Mucosa of descending colon (tissue), 3 donors: ENCODE results near the gene IL12A. TPM values are rescaled to one million over a fixed set of nuclear protein-coding genes. Genes with fewer than 3 reads are reported as not detected.

Source experiments
- ATAC-seq: fragments of 200-7000 bp; cut with Tn5 transposase; one replicate; pipeline ENCODE4 v1.9.1; 2020; ENCODE audit warnings: mild to moderate bottlenecking, moderate library complexity
- DNase-seq, 3 donors: peaks; one replicate each; pipeline ENCODE4 v3.0.0-alpha.2; 2020
- H3K36me3 ChIP-seq: fragments of 200-600 bp; one replicate; pipeline ENCODE4 v1.8.0; 2021; ENCODE audit warnings: low read depth, mild to moderate bottlenecking
- H3K4me1 ChIP-seq: fragments of 200-600 bp; one replicate; pipeline ENCODE4 v1.8.0; 2021; ENCODE audit warnings: low read depth, mild to moderate bottlenecking
- H3K4me3 ChIP-seq: fragments of 200-600 bp; one replicate; pipeline ENCODE4 v1.8.0; 2021; ENCODE audit warnings: mild to moderate bottlenecking
- H3K9me3 ChIP-seq: fragments of 200-600 bp; one replicate; pipeline ENCODE4 v1.8.0; 2021; ENCODE audit warnings: mild to moderate bottlenecking
- CTCF ChIP-seq: fragments of 200-600 bp; IDR thresholded peaks from one replicate; pipeline ENCODE4 v1.8.0; 2022; ENCODE audit warnings: antibody characterized with exemption, mild to moderate bottlenecking
- intact Hi-C, 2 donors: fragments of 100-400 bp; cut with DNase I in 1 of 2; cut with micrococcal nuclease in 1 of 2; formaldehyde crosslinking; loops; one replicate each; pipeline versions ENCODE4 v1.11.0 to v1.11.1; 2022; cut with DNase I, micrococcal nuclease
- total RNA-seq, 3 donors: library from RNA; stranded (reverse); fragmentation: NEBNext Ultra II Directional in 2 of 3; extraction: Animal tissue kit (Norgen Biotek cat#: 25700) in 2 of 3; gene quantifications; one replicate each; pipeline versions ENCODE4 v1.2.1 to v1.2.4, GENCODE V29; 2021 to 2023
- donor health status: DM: no; HTN: no; CAD: no; lungs with moderate emphysema.
- donor health status: DM: no; HTN: no; CAD: no.
- donor health status: DM: no; HTN: yes; CAD: no.

IL12A gene
- total RNA-seq, 3 donors from 2014 or later: 0.23 to 2.3 (median 0.27) TPM

GRCh38 chr3:159964166-159964973 is 24.3 kb upstream of the IL12A start:
- intact Hi-C loops: no loop called here
- no peaks in the 10 kb centered on the region for H3K36me3 ChIP-seq
- ATAC-seq (no peak), DNase-seq (no peak)
- H3K9me3 ChIP-seq: no peaks in the 10 kb centered on the region
- H3K4me3 ChIP-seq: no peak overlapping the region
- H3K4me1 ChIP-seq: no peaks in the 10 kb centered on the region
- no peak for TF ChIP-seq CTCF

GRCh38 chr3:159971311-159971710 is 17.3 kb upstream of the IL12A start:
- no peak for TF ChIP-seq CTCF
- intact Hi-C loops: no loop called here
- H3K36me3 ChIP-seq: no peaks in the 10 kb centered on the region
- H3K4me1 ChIP-seq: no peaks in the 10 kb centered on the region
- H3K4me3 ChIP-seq: no peak overlapping the region
- DNase-seq (no peak), ATAC-seq (no peak)
- no peaks in the 10 kb centered on the region for H3K9me3 ChIP-seq

GRCh38 chr3:159977295-159977694 is 11.3 kb upstream of the IL12A start:
- Histone ChIP-seq H3K9me3 (no peaks in the 10 kb centered on the region), H3K4me3 (no peak overlapping the region), H3K36me3 (no peaks in the 10 kb centered on the region), H3K4me1 (peaks cover 15% of the 10 kb centered on the region)
- peak in 1 of 3 donors; percentile 28 for DNase-seq
- intact Hi-C loops: no loop called here
- no peak for TF ChIP-seq CTCF
- ATAC-seq: peak; percentile 90

GRCh38 chr3:159978353-159978752 is 10.3 kb upstream of the IL12A start:
- peaks cover 15% of the 10 kb centered on the region for H3K4me1 ChIP-seq
- H3K36me3 ChIP-seq: no peaks in the 10 kb centered on the region
- peak; percentile 94 for ATAC-seq
- no peaks in the 10 kb centered on the region for H3K9me3 ChIP-seq
- no peak overlapping the region for H3K4me3 ChIP-seq
- peak in 1 of 3 donors; percentile 48 for DNase-seq
- intact Hi-C loops: no loop called here
- no peak for TF ChIP-seq CTCF

- no peak for ATAC-seq
- intact Hi-C loops: no loop called here
- no peak for TF ChIP-seq CTCF
Observed at GRCh38 chr3:159978918-159979703, 9.5 kb upstream of the IL12A start.

More at GRCh38 chr3:159978918-159979703, 9.5 kb upstream of the IL12A start:
- Histone ChIP-seq H3K9me3 (no peaks in the 10 kb centered on the region), H3K4me3 (no peak overlapping the region), H3K36me3 (no peaks in the 10 kb centered on the region), H3K4me1 (peaks cover 15% of the 10 kb centered on the region)
- no peak for DNase-seq
